ENCODE data around the gene TTC23.
A peak's percentile ranks its signal among the peaks of the same experiment; 100 is the strongest.
"Not testable (repeated sequence)": the region's sequence is repeated elsewhere in the genome, so short reads cannot be mapped to it uniquely, and the experiment has no call there.

TTC23 gene

DNA sequence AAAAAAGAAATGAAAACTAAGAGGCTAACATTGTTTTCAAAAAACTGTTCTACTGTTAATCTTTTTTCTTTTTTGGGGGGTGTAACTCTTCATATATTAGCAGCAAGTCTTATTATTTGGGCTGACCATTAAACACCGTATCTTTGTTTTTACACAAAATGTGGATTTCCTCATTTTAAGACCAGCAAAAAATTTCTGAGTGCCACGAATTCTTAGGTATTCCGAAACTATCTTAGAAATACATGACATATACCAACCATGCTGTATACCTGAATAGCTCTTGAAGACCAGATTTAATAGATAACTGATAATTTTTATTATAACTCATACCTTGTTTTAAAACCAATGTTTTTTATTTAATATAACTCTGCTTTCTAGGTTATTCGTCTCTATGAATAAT is 620 bp upstream of the TTC23 start:
- peak; percentile 37 for DNase-seq (ENCODE audit: low read depth)

DNA sequence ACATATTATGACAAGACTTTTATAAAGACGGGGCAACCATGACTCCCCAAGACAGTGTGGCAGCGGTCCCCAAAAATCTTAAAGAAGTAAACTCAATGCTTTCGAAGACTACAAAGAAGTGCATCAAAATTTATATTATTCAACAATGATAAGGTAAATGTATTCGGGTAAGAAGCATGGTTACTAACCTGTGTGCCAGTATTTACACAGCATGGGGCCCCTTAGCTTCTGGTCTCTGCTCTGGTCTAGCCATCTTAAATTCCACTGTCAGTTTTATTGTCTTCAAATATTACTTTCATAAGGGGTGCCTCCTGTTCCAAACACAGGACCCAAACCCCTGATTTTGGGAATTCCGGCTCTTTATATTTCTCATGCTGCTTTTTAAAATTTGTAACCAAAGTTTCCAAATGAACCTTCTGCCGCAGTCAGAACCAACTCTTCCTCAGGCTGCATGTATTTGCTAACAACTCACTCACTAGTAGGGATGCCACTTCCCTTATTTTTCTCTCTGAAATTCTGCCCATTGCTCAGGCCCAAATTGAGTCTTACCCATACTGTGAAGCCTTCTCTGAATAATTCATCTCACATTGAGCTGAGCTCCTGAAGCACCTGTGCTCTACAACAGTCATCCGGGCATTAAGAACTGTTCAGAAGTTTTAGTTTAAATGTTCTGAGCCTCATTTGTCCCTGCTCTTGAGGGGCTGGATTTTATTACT is 1.2 kb downstream of the TTC23 start:
- DNase-seq (ENCODE audit: low read depth) = no peak

DNA sequence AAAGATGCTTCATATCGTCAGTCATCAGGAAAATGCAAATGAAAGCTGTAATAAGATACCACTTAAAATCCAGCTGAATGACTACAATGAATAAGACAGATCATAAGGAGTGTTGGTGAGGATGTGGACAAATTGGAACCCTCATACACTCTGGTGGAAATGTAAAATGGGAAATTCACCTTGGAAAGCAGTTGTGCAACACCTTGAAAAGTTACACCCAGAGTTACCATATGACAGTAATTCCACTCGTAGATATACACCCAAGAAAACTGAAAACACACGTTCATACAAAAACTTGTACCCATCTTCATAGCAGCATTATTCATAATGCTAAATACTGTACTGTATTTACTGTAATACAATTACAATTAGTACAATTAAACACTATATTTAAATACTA is 2.3 kb downstream of the TTC23 start:
- DNase-seq (ENCODE audit: low read depth) = no peak

DNA sequence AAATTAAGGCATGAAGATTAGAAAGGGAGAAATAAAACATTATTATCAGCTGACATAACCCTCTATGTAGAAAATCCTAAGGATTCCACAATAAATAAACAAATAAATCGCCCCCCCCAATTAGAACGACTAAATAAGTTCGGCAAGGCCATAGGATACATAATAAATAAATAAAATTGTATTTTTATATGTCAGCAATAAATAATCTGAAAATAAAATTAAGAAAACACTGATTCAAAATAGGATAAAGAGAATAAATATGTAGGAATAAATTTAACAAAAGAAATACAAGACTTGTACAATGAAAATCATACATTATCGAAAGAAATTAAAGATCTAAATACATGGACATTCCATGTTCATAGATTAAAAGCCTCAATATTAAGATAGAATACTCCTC is 5.1 kb downstream of the TTC23 start:
- no peak for DNase-seq (ENCODE audit: low read depth)

DNA sequence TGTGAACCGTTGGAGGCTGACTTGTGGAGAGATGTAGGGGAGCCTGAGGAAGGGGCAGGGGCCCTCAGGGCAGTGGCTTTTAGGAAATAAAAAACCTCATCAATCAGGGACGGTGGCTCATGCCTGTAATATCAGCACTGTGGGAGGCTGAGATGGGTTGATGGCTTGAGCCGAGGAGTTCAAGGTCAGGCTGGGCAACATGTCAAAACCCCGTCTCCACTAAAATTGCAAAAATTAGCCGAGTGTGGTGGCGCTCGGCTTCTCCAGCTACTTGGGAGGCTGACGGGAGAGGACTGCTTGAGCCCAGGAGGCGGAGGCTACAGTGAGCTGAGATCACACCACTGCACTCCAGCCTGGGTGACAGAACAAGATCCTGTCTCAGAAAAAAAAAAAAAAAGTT is 7.6 kb downstream of the TTC23 start:
- DNase-seq (ENCODE audit: low read depth) = no peak

DNA sequence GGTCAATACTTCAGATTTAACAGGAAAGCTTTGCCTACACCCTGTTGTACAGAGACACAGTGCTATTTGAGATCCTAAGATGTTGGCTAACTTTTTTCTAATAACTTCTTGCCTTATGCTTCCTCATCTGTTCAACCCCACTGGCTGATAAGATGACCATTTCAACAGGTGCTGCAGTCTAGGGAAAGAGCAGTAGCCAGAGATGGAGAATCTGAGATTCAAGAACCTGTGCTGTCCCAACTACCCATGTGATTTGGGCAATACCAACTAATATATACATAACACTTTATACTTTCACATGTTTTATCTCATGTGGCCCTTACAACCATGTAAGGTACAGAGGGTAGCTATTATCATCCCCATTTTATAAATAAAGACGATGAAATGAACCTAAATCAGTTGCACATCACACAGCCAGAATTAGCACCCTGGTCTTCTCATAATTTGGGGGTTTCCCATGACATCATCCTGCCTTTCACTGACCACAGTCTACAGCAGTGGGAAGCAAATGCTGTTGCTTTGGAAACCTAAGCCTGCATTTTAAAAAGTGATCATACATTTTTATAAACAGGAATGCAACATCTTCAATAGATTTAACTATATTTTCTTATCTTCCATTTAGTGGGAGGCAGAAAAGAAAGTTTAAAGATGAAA is 9.7 kb downstream of the TTC23 start:
- peak; percentile 31 for DNase-seq (ENCODE audit: low read depth)

DNA sequence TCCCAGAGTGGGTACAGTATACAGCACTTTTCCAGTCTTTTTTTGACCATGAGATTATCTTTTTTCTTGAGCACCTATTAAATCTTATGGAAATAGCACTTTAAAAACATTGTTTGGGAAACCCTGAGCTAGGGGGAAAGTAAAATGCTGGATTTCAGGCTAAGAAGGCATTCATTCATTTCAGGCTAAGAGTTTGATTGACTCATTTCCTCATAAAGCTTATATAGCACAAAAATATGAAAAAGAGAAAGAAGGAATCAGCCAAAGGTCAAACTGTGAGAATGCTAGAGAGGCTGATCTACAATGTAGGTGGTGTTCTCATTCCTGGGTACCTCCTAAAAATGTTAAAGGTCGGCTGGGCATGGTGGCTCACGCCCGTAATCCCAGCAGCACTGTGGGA is 10.5 kb downstream of the TTC23 start:
- DNase-seq (ENCODE audit: low read depth) = no peak

DNA sequence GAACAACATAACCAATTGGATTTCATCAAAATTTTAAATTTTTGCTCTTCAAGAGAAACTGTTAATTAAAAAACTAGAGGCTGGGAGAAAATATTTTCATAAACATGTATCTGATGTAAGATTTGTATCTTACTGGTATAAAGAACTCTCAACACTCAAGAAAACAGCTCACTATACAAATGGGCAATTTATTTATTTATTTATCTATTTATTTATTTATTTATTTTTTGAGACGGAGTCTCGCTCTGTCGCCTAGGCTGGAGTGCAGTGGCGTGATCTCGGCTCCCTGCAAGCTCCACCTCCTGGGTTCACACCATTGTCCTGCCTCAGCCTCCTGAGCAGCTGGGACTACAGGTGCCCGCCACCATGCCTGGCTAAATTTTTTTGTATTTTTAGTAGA is 15.2 kb downstream of the TTC23 start:
- not testable (repeated sequence) for DNase-seq (ENCODE audit: low read depth)

DNA sequence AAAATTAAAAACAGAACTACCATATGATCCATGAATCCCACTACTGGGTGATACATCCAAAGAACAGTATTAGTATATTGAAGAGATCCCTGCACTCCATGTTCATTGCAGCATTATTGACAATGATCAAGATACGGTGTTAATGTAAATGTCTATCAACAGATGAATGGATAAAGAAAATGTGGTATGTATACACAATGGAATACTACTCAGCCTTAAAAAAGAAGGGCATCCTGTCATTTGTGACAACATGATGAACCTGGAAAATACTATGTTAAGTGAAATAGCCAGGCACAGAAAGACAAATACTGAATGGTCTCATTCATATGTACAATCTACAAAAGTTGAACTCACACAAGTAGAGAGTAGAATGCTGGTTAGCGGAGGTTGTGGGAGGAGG is 16.6 kb downstream of the TTC23 start:
- no peak for DNase-seq (ENCODE audit: low read depth)

DNA sequence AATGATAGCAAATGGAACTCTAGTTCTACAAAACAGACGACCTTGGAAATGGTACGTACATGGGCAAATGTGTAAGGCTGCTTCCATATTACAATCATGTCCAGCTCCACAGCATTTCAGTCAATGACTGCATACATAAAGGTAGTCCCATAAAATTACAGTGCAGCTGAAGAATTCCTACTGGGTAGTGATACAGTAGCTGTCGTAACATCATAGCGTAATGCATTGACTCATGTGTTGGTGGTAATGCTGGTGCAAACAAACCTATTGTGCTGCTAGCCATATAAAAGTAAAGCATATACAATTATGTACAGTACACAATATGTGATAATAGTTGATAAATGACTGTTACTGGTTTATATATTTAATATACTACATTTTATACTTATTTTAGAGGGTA is 18.5 kb downstream of the TTC23 start:
- DNase-seq (ENCODE audit: low read depth) = peak; percentile 13

DNA sequence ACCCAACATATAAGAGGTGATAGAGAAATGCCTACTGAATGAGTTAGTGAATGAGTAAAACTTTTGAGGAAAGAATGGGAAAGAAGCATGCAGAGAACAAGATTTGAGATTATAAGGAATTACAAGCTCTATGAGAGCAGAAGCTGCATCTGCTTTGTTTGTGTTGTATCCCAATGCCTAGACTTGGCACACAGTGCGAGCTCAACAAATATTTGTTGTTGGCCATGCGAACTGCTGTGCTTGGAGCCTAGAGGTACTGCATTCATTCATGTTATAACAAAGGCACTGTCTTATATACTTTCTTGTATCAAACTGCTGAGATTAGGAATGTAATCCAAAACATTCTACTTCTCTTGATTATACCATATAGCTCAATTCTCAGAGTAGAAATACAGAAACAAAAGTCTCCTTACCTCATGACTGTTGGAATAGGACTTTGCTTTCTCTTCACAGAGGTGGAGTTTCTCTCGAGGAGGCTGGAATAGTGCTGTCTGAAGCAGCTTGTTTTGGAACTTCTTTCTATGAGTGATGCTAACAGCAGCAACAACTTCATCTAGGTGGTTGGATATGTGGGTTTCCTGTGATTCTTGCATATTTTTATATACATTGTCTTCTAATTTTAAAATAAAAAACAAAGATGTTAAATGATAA is 21.1 kb downstream of the TTC23 start:
- DNase-seq (ENCODE audit: low read depth) = no peak

DNA sequence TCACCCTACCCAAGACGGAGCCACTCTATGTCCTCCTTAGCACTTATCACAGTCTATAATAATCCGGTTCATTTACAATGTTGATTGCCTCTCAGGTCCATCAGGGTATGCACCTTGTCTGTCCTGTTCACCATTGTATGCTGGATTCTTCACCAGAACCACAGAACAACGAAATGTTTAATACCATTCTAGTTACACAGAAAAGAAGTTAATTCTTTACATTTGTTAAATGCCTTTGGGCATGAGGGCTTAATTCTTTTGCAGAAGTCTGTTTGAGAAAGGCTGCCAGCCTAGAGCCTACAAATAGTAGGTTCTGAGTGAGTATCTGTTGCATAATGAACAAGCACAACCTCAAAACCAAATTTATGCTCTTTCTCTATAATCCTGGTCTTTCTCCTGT is 22.6 kb downstream of the TTC23 start:
- no peak for DNase-seq (ENCODE audit: low read depth)

DNA sequence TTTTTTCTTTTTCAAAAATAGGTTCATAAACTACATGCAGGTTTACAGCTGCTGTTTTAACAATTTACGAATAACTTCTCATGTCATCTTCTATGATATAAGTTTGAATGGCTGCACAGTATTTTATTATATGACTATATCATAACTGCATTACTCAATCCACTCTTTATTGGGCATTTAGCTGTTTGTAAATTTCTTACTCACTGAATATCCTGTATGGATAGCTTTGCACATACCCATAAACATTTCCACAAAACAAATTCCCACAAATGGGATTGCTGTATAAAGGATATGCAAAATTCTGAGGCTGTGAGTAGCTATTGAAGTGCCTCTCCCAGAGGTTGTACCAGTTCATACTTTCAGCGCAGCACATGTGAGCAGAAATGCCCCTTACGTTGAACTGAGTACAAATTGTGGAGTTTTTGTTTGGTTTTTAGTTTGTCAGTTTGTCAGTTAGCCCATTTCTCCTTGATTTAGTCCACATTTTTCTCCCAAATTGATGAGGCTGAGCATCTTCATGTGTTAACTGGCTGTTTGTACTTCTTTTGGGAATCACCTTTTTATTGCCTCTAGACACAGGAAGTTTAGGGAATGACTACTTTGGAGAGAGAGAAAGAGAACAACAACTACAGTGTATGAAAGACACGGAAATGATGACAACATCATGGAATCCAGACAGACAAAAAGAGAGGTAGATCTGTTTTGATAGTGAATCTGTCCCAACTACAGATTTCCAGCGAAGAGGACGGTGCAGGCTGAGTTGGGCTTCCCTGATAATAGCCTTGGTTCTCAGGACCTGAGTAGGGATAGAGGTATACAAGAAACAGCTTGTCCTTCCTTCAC is 24.8 kb downstream of the TTC23 start:
- no peak for DNase-seq (ENCODE audit: low read depth)

DNA sequence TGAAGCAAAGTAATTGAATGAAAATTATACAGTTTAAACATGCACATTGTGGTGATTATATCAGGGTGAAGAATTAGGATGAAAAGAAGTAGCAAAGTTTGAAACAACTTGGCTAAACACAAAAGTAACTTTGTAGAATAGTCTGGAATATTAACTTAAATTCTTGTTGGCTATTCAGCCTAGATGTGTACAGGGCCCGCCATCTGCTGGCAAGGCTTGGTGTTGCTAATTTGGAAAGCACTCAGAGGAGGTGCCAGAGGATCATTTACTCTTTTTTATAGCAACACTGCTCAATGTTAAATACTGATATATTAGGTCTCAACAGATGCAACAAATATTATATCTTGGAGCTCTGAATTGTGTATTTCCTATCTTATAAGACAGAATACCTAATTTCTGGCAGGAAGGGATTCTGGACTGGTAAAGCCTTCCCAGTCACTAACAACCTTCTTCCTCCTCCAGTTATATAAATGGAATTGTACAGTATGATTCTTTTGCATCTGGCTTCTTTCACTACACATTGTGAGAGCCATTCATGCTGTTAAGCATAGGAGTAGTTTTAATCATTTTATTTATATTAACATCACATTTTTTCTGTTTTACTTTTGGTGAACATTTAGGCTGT is 36.1 kb downstream of the TTC23 start:
- peak; percentile 73 for DNase-seq (ENCODE audit: low read depth)

DNA sequence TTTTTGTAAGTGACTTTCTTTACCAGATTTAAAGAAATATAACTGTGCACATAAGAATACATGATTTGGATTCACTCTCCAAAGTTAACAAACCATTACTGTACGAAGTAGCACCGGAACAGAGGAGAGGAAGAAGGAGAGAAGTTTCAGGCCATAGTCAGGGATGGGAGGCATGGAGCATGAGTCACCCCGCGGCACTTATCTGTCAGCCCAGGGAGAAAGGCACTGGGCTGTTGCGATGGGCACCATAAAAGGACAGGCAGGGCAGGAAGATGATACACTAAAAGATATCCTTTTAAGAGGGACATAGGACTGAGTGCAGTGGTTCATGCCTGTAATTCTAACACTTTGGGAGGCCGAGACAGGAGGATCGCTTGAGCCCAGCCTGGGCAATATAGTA is 37.0 kb downstream of the TTC23 start:
- DNase-seq (ENCODE audit: low read depth) = peak; percentile 69

DNA sequence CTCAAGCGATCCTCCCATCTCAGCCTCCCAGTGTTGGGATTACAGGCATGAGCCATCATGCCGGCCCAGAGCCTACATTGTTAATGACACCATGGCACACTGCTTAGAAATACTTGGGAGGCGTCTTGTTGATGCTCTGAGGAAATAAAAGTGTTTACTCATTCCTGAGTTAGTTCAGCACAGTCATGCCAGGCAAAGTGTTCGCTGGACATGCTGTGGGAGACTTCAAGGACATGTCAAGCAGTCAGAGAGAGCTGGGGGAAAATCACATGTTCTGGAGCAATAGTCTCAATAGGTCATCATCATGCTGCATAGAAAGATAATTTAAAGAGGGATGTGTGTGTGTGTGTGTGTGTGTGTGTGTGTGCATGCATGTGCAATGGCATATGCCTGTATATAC is 37.5 kb downstream of the TTC23 start:
- peak; percentile 36 for DNase-seq (ENCODE audit: low read depth)

DNA sequence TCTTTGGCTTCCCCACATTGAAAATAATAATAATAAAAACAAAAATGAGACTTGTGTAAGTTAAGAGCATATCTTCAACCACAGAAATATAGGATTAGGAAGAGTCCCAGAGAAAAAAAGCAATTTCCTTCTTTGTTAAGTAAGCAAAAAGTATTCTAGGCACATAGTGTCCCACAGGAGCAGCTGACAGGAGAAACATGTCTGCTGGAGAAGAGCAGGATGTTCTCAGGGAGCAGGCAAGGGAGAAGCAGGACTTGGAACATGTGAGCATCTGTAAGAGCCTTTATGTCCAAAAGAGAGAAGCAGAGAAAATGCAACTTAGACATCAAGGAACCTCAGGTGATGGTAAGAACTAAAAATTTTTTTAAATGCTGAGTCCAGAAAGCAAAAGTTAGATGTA is 39.0 kb downstream of the TTC23 start:
- DNase-seq (ENCODE audit: low read depth) = no peak

DNA sequence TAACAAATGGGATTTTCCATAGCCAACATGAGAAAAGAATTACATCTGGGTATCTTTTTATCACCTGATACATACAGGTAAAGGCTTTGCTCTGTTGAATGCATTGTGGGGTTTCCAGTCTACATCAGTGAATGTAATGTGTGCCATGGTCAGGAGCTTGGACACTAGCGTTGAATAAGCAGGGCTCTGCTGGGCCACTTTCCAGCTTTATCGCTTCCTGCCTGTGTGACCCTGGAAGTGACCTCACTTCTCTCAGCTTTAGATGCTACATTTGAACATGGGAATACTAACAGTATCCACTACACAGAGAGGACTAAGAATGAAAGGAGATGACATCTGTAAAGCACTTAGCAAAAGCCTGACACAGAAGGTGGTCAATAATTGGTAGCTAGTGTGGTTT is 40.1 kb downstream of the TTC23 start:
- no peak for DNase-seq (ENCODE audit: low read depth)

DNA sequence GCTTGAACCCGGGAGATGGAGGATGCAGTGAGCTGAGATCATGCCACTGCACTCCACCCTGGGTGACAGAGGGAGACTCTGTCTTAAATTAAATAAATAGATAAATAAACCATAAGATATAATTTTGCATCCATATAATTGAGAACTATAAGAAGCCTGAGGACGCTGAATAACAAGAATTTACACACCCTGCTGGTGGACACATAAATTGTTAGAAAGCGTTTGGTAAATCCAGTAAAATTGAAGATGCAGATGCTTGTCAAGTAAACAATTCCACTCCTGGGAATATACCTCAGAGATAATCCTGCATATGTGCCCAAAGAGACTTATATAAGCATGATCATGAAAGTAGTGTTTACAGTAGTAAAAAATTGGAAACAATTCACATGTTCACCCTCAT is 41.7 kb downstream of the TTC23 start:
- DNase-seq (ENCODE audit: low read depth) = no peak

DNA sequence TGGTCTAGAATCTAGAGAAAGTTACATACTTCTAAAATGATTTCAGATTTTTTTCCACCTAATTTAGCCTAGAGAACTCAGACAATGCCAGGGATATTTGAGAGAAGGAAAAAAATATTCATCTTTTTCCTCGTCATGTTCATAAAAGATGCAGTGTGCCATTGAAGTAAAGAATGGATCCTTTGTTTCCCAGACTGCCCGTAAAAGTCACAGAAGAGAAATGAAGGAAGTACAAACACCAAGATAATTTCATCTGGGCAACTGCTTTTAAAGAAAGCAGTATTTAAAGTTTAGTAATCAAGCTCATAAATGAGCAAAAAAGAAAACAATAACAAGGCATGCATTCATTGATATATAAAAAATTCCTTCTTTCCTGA is 47.2 kb downstream of the TTC23 start:
- no peak for DNase-seq (ENCODE audit: low read depth)

DNA sequence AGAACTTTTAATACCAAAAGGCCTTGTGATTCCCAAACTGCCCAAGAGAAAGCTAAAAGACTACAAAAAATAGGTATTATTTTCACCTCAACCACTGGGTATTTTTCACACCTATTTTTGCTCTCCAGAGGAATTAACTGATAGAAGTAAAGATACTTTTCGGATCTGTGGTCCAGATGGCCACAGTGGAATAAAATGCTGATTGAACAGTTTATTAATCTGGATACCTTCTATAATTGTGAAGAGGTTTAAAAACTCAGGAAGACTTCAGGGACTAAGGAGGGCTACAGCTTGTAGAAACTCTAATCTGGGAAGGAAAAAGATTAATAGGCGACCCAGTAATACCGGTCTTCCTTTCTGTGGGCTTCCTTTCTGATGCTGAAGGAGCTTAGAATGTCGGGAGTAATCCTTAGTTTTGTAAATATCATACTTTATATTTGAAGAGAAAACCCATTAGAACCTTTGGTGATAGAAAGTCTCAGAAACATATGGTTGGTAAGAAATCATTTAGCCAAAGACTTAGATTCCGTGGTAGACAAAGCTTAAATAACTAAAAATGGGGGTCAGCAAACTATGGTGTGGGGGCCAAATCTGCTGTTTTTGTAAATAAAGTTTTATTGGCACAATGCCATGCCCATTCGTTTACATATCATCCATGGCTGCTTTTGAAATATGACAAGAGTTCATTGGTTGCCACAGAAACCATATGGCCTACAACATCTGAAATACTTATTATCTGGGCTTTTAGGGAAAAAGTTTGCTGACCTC is 47.8 kb downstream of the TTC23 start:
- DNase-seq (ENCODE audit: low read depth) = no peak

Measured in ELR (cell line).